B cell (primary cell): ENCODE measurements around the gene EIF3B. TPM values are rescaled to one million over a fixed set of nuclear protein-coding genes. Genes with fewer than 3 reads are reported as not detected.

Source experiments
- ATAC-seq: fragments of 200-7000 bp; cut with Tn5 transposase; one replicate; pipeline ENCODE4 v1.10.0; 2021; ENCODE audit warnings: low read depth, mild to moderate bottlenecking, moderate number of reproducible peaks, moderate library complexity
- CTCF ChIA-PET: fragments of 350-600 bp; sonication (Branson Sonifier 250); formaldehyde crosslinking; loops from one replicate; lab custom pipeline; 2021; ENCODE audit warnings: antibody characterized with exemption, inconsistent platforms; lab: Charles Lee
- POLR2A ChIA-PET: fragments of 350-600 bp; sonication (Branson Sonifier 250); formaldehyde crosslinking; loops from one replicate; lab custom pipeline; 2021; ENCODE audit warnings: antibody characterized with exemption; lab: Charles Lee
- DNase-seq: peaks from one replicate; pipeline ENCODE4 v3.0.0; 2013
- H2AFZ ChIP-seq: 2 replicates; pipeline ENCODE4 v1.6.1; 2012; ENCODE audit warnings: mild to moderate bottlenecking, low read depth, low read length; ENCODE audit not compliant: insufficient read depth, poor library complexity, severe bottlenecking
- H3K27ac ChIP-seq, 2 donors: 1 replicate in 1 of 2; 2 replicates in 1 of 2; pipeline ENCODE4 v1.5.1; 2012 to 2013; ENCODE audit warnings: low read length in 2 of 2, mild to moderate bottlenecking in 2 of 2, moderate library complexity in 1 of 2
- H3K27me3 ChIP-seq, 4 experiments: fragments of 200-600 bp in 1 of 4; sonication (generic) in 1 of 4; replicated peaks in 1 of 4; 1 replicate in 2 of 4; 2 replicates in 2 of 4; pipeline versions ENCODE4 v1.6.1 to v1.7.0; 2013 to 2016; ENCODE audit warnings: low read length in 3 of 4, mild to moderate bottlenecking in 2 of 4, mixed read lengths in 1 of 4, moderate library complexity in 1 of 4; ENCODE audit not compliant: insufficient read depth in 4 of 4, control insufficient read depth in 3 of 4; ENCODE audit errors: control extremely low read depth in 1 of 4
- H3K36me3 ChIP-seq, 2 experiments: replicated peaks in 1 of 2; 1 replicate in 1 of 2; 2 replicates in 1 of 2; pipeline versions ENCODE4 v1.6.1 to v1.7.1; 2013; ENCODE audit warnings: low read length in 1 of 2; ENCODE audit not compliant: insufficient read depth in 2 of 2, control insufficient read depth in 1 of 2; ENCODE audit errors: control extremely low read depth in 1 of 2, extremely low read depth in 1 of 2
- H3K4me1 ChIP-seq, 2 donors: fragments of 200-600 bp in 1 of 2; sonication (generic) in 1 of 2; 1 replicate in 1 of 2; 2 replicates in 1 of 2; pipeline versions ENCODE4 v1.5.1 to v1.6.1; 2013 to 2017; ENCODE audit warnings: low read length in 2 of 2; ENCODE audit not compliant: control insufficient read depth in 2 of 2, insufficient read depth in 2 of 2
- H3K4me2 ChIP-seq: replicated peaks from 2 replicates; pipeline ENCODE3; 2012; ENCODE audit warnings: mild to moderate bottlenecking, low read depth, low read length; ENCODE audit not compliant: poor library complexity, severe bottlenecking
- H3K4me3 ChIP-seq, 5 experiments: fragments of 200-600 bp in 1 of 5; sonication (generic) in 1 of 5; 1 replicate in 3 of 5; 2 replicates in 2 of 5; pipeline versions ENCODE4 v1.5.1 to v1.7.0; 2011 to 2016; ENCODE audit warnings: low read length in 4 of 5, mild to moderate bottlenecking in 4 of 5, low read depth in 2 of 5, control low read depth in 1 of 5, moderate library complexity in 1 of 5; ENCODE audit not compliant: insufficient read depth in 1 of 5; ENCODE audit errors: control extremely low read depth in 1 of 5, extremely low read depth in 1 of 5
- H3K79me2 ChIP-seq: fragments of 200-600 bp; sonication (generic); one replicate; pipeline ENCODE4 v1.6.0; 2016; ENCODE audit warnings: low read length; ENCODE audit not compliant: control insufficient read depth, insufficient read depth
- H3K9ac ChIP-seq: fragments of 200-600 bp; sonication (generic); 2 replicates; pipeline ENCODE4 v1.6.1; 2017; ENCODE audit warnings: mild to moderate bottlenecking, low read length, moderate library complexity
- H3K9me3 ChIP-seq, 3 donors: one replicate each; pipeline versions ENCODE4 v1.6.1 to v1.7.1; 2013; ENCODE audit warnings: low read length in 2 of 3; ENCODE audit not compliant: control insufficient read depth in 2 of 3, insufficient read depth in 1 of 3; ENCODE audit errors: control extremely low read depth in 1 of 3
- H4K20me1 ChIP-seq: 2 replicates; pipeline ENCODE4 v1.6.0; 2012; ENCODE audit warnings: mild to moderate bottlenecking, low read length; ENCODE audit not compliant: insufficient read depth, control insufficient read depth, poor library complexity, severe bottlenecking
- H3K27ac Mint-ChIP-seq: one replicate; pipeline ENCODE4 v1.8.0; 2021; ENCODE audit warnings: mixed read lengths
- H3K27me3 Mint-ChIP-seq: one replicate; pipeline ENCODE4 v1.8.0; 2021; ENCODE audit warnings: mixed read lengths
- H3K4me1 Mint-ChIP-seq: one replicate; pipeline ENCODE4 v1.8.0; 2021; ENCODE audit warnings: mixed read lengths
- H3K4me3 Mint-ChIP-seq: one replicate; pipeline ENCODE4 v1.8.0; 2021; ENCODE audit warnings: mixed read lengths
- H3K9me3 Mint-ChIP-seq: one replicate; pipeline ENCODE4 v1.8.0; 2022; ENCODE audit warnings: mixed read lengths; ENCODE audit not compliant: insufficient read depth
- CTCF ChIP-seq: fragments of 200-600 bp; IDR thresholded peaks from one replicate; pipeline ENCODE4 v1.8.0; 2022; ENCODE audit warnings: antibody characterized with exemption, mild to moderate bottlenecking
- EZH2 ChIP-seq: IDR thresholded peaks from 2 replicates; pipeline ENCODE4 v1.6.1; 2012; ENCODE audit warnings: borderline replicate concordance, low read depth, mild to moderate bottlenecking, moderate library complexity, low read length; ENCODE audit not compliant: insufficient read depth, poor library complexity, severe bottlenecking
- WGBS: methylation state at CpG from one replicate; pipeline ENCODE4 v1.1.5; 2013; ENCODE audit warnings: missing lambda C conversion rate; ENCODE audit not compliant: insufficient coverage; 5-methylcytosine and 5-hydroxymethylcytosine counted together
- intact Hi-C: fragments of 100-400 bp; cut with micrococcal nuclease; formaldehyde crosslinking; loops from one replicate; pipeline ENCODE4 v1.10.0; 2022
- polyA plus RNA-seq: library from polyadenylated mRNA; depleted of rRNA; stranded (reverse); fragments of >200 nt; gene quantifications from 2 replicates; pipeline ENCODE4 v1.2.3, GENCODE V29; 2012
- total RNA-seq, 2 donors: library from RNA; stranded (reverse); fragments of 120-200 nt in 1 of 2; gene quantifications; 1 replicate in 1 of 2; 2 replicates in 1 of 2; pipeline versions ENCODE4 v1.2.3 to v1.2.4, GENCODE V29; 2013 to 2022

Gene EIF3B
- total and polyA plus RNA-seq, 2 donors (not counting 1 experiment from before 2014, with no cell fraction given): 69.3 to 152 TPM

- Histone ChIP-seq H3K27ac (no peak overlapping the region), H3K4me1 (peaks cover 7 to 11% of the 10 kb centered on the region in 2 donors), H3K79me2 (peaks cover 13% of the 10 kb centered on the region), H4K20me1 (peaks cover under 1% of the 10 kb centered on the region), H3K27me3 (no peaks in the 10 kb centered on the region), H3K9me3 (no peaks in the 10 kb centered on the region), H3K9ac (no peak overlapping the region), H2AFZ (no peak overlapping the region), H3K4me2 (no peak overlapping the region), H3K4me3 (no peak overlapping the region), H3K36me3 (no peaks in the 10 kb centered on the region)
- POLR2A ChIA-PET: no interaction called here
- no peaks in the 10 kb centered on the region for H3K9me3 Mint-ChIP-seq
- DNase-seq (no peak), ATAC-seq (no peak)
- CTCF ChIA-PET: interaction anchor here (1.0 to 3.9 kb wide), 3 partner anchors 101 to 250 kb away, joined by 3 to 40 read pairs (median 36); no protein-coding TSS in a partner anchor
- TF ChIP-seq CTCF (no peak), EZH2 (no peak)
- intact Hi-C loops: no loop called here
- H3K27ac Mint-ChIP-seq: no peak overlapping the region
- 94% methylated on average over 2 of the region's 9 CpGs for WGBS
- peaks cover 16% of the 10 kb centered on the region for H3K4me1 Mint-ChIP-seq
- H3K4me3 Mint-ChIP-seq: no peak overlapping the region
- H3K27me3 Mint-ChIP-seq: no peaks in the 10 kb centered on the region
These were observed 4.6 kb upstream of the EIF3B start for GRCh38 chr7:2350055-2350454.

GRCh38 chr7:2350861-2351260 lies 3.8 kb upstream of the EIF3B start:
- Mint-ChIP-seq H3K27me3 (no peaks in the 10 kb centered on the region), H3K4me1 (peaks cover 17% of the 10 kb centered on the region), H3K9me3 (no peaks in the 10 kb centered on the region), H3K4me3 (no peak overlapping the region), H3K27ac (no peak overlapping the region)
- peaks cover 9% of the 10 kb centered on the region for H4K20me1 ChIP-seq
- intact Hi-C loops: no loop called here
- H3K9ac ChIP-seq: no peak overlapping the region
- POLR2A ChIA-PET: interaction anchor here (0.7 kb wide), 1 partner anchor 28 kb away, joined by 5 read pairs; no protein-coding TSS in a partner anchor
- CTCF ChIA-PET: no interaction called here
- no peaks in the 10 kb centered on the region for H3K9me3 ChIP-seq
- WGBS: 99% methylated on average over 11 of the region's 12 CpGs
- no peaks in the 10 kb centered on the region for H3K27me3 ChIP-seq
- no peak overlapping the region for H3K27ac ChIP-seq
- H3K4me1 ChIP-seq: peaks cover 12 to 18% of the 10 kb centered on the region in 2 donors
- H2AFZ ChIP-seq: no peak overlapping the region
- TF ChIP-seq EZH2: no peak
- TF ChIP-seq CTCF: no peak
- no peak overlapping the region for H3K4me2 ChIP-seq
- H3K36me3 ChIP-seq: no peaks in the 10 kb centered on the region
- ATAC-seq: no peak
- H3K4me3 ChIP-seq: no peak overlapping the region
- peaks cover 21% of the 10 kb centered on the region for H3K79me2 ChIP-seq
- no peak for DNase-seq
